Measurements from ENCODE around the gene GALNT6.
A peak's percentile ranks its signal among the peaks of the same experiment; 100 is the strongest.

The GALNT6 gene

DNA sequence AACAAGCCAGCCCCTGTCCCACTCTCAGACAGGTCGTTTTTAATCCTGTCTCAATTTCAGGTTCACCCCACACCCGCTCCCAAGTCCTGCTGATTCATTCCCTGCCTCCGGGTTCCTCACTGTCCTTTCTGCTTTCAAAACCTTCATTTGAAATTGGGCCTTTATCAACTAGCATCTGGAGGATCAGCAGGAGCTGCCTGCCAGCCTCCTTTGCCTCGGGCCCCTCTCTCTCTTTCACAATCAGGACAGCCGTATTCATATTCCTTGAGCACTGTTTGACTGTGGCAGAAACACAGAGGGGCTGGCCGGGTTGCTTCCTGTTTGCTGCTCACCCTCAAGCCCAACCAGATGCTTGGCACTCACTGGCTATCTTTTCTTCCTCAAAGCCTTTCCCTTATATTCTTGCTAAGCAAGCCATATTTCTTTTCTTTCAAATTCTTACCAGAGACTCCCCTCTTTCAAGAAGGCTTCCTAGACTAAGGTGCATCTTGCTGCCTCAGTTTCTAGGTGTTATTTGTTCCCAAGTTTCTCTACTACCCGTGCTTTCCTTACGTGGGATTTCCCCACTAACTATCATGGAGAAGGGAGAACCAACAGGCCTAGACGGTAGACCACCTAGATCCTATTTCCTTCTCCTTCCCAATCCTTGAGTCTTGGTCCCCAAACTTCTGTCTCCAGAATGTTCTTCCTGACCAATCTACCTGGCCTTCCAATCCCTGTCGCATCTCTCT is 3.0 kb downstream of the GALNT6 start:
- H3K27me3 ChIP-seq (ENCODE audit: control insufficient read depth, insufficient read depth, low read length) = no peaks in the 10 kb centered on the region
- H3K4me3 ChIP-seq (ENCODE audit: low read depth, low read length) = no peak overlapping the region
- TF ChIP-seq, protein P1, sequence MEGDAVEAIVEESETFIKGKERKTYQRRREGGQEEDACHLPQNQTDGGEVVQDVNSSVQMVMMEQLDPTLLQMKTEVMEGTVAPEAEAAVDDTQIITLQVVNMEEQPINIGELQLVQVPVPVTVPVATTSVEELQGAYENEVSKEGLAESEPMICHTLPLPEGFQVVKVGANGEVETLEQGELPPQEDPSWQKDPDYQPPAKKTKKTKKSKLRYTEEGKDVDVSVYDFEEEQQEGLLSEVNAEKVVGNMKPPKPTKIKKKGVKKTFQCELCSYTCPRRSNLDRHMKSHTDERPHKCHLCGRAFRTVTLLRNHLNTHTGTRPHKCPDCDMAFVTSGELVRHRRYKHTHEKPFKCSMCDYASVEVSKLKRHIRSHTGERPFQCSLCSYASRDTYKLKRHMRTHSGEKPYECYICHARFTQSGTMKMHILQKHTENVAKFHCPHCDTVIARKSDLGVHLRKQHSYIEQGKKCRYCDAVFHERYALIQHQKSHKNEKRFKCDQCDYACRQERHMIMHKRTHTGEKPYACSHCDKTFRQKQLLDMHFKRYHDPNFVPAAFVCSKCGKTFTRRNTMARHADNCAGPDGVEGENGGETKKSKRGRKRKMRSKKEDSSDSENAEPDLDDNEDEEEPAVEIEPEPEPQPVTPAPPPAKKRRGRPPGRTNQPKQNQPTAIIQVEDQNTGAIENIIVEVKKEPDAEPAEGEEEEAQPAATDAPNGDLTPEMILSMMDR (IDR thresholded peaks at IDR 0.05) = no peak
- H2AFZ ChIP-seq = peak overlapping the region; percentile 61
- no peaks in the 10 kb centered on the region for H3K79me2 ChIP-seq
- H3K9me3 ChIP-seq (ENCODE audit: control insufficient read depth, low read length) = no peaks in the 10 kb centered on the region
- no peaks in the 10 kb centered on the region for H3K36me3 ChIP-seq (ENCODE audit: control insufficient read depth, insufficient read depth, low read length)
- peaks cover 23% of the 10 kb centered on the region for H3K4me1 ChIP-seq
- no peak overlapping the region for H3K9ac ChIP-seq
- no peak overlapping the region for H3K4me2 ChIP-seq (ENCODE audit: low read length)
- peak overlapping the region; percentile 39 for H3K27ac ChIP-seq

DNA sequence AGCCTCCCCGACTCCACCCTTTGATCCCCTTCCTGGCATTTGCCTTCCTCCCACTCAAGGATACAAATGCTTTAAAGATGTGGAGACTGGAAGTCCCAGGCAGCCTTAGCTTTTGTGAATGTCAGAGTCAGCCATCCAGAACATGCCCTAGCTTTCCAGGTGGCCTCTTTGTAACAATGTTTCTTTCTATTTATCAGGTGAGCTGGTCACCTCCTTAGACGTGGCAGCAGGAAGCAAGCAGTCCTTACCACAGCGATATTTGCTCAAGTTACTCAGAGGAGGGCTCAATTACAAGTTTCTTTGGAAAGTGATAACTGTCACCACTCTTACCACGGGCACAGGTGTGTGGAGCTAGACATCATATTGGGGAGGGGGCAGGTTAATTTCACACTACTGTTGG is 4.9 kb downstream of the GALNT6 start:
- no peaks in the 10 kb centered on the region for H3K79me2 ChIP-seq
- no peaks in the 10 kb centered on the region for H3K9me3 ChIP-seq (ENCODE audit: control insufficient read depth, low read length)
- H3K27ac ChIP-seq = no peak overlapping the region
- no peak overlapping the region for H3K9ac ChIP-seq
- no peaks in the 10 kb centered on the region for H3K36me3 ChIP-seq (ENCODE audit: control insufficient read depth, insufficient read depth, low read length)
- no peak overlapping the region for H3K4me2 ChIP-seq (ENCODE audit: low read length)
- peaks cover 23% of the 10 kb centered on the region for H3K4me1 ChIP-seq
- H3K27me3 ChIP-seq (ENCODE audit: control insufficient read depth, insufficient read depth, low read length) = no peaks in the 10 kb centered on the region
- no peak overlapping the region for H3K4me3 ChIP-seq (ENCODE audit: low read depth, low read length)
- no peak overlapping the region for H2AFZ ChIP-seq
- TF ChIP-seq, protein P1 (IDR thresholded peaks at IDR 0.05) = no peak

DNA sequence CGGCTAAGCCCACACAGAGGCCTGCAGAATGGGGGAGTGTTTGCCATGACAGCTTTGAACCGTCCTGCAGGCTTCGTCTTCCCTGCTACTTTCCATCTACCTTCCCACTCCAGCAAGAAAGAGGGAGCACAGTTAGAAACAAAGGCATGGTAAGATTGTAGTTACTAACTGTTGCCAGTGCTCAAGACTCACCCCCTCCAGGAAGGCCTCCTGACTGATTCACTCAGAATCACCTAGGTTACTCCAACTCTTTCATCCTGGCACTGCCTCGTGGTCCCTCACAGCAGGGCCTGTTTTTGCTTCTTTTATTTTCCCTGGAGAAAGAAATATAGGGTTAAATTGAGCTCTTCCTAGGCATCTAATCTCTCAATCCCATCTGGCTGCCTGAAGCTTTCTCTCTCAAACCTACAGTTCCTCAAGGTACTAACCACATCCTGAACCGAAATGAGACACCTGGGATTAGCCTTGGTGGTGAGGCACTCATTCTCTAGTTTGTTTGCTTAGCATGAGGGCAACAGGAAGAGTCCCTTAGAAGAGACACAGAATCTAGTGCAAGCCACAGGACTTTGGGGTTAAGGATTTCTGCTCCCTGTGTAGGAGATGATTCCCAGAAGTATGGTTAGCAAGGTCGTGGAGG is 7.8 kb downstream of the GALNT6 start:
- Histone ChIP-seq H2AFZ (peak overlapping the region; percentile 40), H3K9ac (no peak overlapping the region), H3K4me3 (ENCODE audit: low read depth, low read length) (no peak overlapping the region), H3K9me3 (ENCODE audit: control insufficient read depth, low read length) (no peaks in the 10 kb centered on the region), H3K79me2 (no peaks in the 10 kb centered on the region), H3K36me3 (ENCODE audit: control insufficient read depth, insufficient read depth, low read length) (no peaks in the 10 kb centered on the region), H3K4me2 (ENCODE audit: low read length) (no peak overlapping the region), H3K27ac (peak overlapping the region; percentile 33), H3K4me1 (peaks cover 16% of the 10 kb centered on the region), H3K27me3 (ENCODE audit: control insufficient read depth, insufficient read depth, low read length) (no peaks in the 10 kb centered on the region)
- TF ChIP-seq, protein P1 (IDR thresholded peaks at IDR 0.05) = no peak

DNA sequence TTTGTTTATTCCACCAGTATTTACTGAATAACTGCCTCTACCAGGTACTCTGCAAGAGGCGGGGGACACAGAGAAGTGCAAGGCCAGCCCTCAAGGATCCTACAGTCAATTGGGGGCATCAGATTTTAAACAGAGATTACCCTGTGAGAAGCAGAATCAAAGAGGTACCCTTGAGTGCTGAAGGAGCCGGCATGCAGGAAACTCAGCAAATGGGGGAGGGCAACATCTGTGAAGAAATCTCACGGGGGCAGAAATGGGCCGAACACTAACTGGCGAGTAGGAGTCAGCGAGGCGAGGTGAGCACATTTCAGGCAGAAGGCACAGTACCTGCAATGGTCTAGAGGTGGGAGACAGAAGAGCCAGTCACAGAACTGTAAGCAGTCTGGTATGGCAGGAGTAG is 9.0 kb downstream of the GALNT6 start:
- H3K4me2 ChIP-seq (ENCODE audit: low read length) = no peak overlapping the region
- peaks cover 10% of the 10 kb centered on the region for H3K4me1 ChIP-seq
- no peaks in the 10 kb centered on the region for H3K27me3 ChIP-seq (ENCODE audit: control insufficient read depth, insufficient read depth, low read length)
- no peak overlapping the region for H2AFZ ChIP-seq
- no peak overlapping the region for H3K27ac ChIP-seq
- TF ChIP-seq, protein P1 (IDR thresholded peaks at IDR 0.05) = no peak
- H3K9ac ChIP-seq = no peak overlapping the region
- H3K4me3 ChIP-seq (ENCODE audit: low read depth, low read length) = no peak overlapping the region
- H3K79me2 ChIP-seq = no peaks in the 10 kb centered on the region
- no peaks in the 10 kb centered on the region for H3K36me3 ChIP-seq (ENCODE audit: control insufficient read depth, insufficient read depth, low read length)
- no peaks in the 10 kb centered on the region for H3K9me3 ChIP-seq (ENCODE audit: control insufficient read depth, low read length)
